ENCODE measurements around the gene AMBN.
"Not testable (repeated sequence)": the region's sequence is repeated elsewhere in the genome, so short reads cannot be mapped to it uniquely, and the experiment has no call there.

The AMBN gene

DNA sequence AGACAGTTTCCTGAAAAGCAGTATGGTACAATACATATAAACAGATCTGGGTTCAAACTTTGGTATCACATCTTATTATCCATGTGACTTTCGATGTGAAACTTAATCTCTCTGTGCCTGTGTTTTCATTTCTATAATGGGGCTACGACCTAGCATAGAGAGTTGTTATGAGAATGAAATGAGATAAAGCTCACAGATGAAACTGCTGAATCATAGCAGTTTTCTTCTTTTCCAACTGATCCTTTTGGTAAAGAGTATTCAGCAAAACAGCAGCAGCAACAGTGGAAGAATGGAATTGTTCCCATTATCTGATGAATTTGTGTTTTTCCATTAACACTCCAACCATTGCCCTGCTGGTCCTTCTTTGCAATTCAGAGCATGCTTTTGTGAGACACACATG, 16.3 kb downstream of the AMBN start:
- DNase-seq: no peak

DNA sequence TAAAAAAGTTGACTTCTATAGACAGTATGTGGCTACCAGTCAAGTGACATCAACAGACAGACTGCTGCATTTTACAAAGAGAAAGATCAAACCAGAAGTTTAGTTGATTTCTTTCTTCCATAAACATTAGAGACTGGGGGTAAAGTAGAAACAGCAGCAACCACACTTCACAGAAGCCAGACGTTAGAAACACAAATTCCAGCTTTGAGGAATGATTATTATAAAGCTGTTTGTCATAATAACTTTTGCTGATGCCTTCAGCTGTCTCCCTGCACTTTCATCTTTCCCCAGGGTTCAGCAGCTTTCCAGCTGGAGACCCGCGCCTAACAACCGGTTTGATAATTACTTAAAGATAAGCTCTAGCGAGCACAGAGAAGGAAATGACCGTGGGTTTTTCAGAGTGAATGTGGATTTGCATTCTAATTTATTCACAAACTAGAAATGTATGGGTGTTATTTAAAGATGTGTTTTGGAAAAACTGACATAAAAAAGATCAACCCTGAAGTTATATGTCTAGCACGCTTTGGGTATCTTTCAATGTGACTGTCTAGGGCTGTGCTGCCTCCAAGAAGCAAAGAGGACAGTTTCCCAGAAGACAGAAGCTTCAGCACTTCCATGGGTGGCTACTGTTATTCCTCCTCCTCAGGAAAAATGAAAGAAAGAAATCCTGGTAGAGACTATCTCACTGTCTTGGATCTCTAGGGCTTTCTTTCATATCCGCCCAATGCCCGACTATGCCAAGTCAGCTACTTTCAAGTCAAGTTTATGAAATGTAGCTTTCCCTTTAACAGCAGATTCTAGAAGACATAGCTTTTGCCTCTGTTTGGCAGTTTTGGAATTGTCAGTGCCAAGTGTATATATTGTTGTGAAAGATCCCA, 21.5 kb downstream of the AMBN start:
- no peak for DNase-seq

DNA sequence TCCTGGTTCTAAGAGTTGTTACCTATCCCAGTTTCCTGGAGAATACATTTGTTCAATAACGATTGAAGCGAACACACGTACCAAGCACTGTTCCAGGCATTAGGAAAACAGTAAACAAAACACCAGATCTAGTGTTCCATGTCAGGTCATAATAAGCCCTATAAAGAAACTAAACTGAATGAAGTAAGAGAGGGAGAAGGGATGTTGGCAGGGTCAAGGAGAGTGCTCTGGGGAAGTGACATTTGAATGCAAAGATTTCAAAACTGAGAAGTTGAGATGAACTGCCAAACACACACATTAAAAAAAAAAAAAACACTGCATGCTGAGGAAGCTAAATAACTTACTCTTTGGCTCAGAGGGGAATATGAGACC, 22.1 kb downstream of the AMBN start:
- DNase-seq: no peak

DNA sequence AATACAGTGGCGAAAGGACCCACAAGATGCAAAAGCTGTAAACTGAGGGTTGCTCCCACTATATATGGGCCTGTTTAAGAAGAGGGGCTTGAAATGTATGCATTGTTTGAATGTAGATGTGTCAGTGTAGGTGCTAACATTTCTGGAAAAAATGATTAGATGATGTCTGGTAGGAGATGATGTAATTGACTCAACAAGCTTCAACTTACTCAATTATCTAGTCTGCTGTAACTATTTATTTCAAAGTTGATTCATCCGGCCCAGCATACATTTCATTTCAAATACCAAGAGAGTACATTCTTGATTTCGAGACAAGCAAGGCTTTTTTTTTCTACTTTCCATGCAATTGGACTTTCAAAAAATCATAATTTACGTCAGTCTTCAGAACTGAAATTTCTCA, 27.2 kb downstream of the AMBN start:
- DNase-seq: no peak

DNA sequence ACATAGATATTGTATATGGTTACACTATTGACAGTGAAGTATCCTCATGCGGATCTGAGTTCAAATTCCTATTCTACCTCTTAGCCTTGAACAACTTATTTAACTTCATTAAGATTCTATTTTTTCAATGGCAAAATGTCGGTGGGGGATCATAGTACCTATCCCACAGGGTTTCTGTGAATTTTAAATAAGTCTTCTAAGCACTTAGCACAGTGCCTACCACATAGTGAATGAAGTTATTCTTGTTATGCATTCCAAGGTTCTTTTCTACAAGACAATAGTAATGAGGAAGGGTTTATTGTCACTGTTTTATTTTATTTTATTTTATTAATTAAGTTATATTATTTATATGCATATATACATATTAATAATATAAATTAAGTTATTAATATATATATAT, 27.7 kb downstream of the AMBN start:
- DNase-seq: no peak

DNA sequence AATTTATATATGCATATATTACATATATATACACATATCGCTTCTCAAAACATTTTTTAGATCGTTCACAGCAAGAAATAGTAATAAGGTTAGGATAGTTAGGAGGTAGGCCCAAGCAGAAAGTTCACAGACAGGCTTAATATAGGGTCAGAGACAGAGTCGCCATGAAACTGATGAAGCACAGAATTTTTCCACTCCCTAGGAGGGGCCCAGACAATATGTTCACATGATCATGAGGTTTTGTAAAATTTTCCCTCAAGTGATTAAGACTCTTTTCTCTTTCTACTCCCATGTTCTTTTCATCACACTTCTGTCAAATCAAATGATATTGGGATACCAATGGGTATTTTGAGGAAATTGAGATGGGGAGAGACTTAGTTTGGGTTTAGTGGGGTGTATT, 31.3 kb downstream of the AMBN start:
- no peak for DNase-seq

DNA sequence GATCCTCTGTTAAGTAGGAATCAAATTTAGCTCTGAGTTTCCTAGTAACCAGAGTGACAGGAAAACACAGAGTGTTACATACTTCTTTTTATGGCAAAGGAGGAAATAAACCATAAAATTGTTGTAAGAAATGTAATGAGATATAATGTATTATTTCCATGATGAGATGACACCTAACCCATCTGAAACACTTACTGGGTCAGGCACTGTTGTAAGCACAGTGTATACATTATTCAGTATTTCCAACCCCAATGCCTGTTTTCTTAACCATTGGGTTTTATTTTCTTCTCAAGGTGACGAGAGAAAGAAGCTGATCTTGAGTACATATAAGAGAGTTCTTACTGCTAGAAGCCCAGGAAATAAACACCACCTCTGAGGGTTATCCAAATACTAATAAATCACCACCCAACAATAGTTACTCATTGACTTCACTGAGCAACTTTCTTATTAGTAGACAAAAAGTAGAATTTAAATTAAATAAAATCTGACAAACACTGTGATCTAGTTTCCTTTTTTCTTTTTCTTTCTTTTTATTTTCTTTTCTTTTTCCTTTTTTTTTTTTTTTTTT, 32.3 kb downstream of the AMBN start:
- no peak for DNase-seq

DNA sequence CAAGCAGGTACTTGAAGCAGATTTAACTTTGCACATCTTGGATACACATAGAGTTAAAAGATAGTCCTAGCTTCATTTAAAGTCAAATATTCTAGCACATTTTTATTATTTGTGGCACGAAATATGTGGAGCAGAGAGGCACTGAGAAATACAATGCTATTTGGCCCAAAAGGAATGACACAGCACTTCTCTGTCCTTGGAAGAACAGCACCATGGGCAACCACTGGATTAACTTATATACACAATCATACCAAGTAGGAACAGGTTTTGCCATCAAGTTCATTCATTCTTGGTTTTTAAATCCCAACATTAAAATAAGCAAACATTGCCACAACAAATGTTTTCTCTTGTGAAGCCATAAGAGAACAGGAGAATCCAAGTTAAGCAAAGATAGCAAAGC, 35.6 kb downstream of the AMBN start:
- DNase-seq: no peak

DNA sequence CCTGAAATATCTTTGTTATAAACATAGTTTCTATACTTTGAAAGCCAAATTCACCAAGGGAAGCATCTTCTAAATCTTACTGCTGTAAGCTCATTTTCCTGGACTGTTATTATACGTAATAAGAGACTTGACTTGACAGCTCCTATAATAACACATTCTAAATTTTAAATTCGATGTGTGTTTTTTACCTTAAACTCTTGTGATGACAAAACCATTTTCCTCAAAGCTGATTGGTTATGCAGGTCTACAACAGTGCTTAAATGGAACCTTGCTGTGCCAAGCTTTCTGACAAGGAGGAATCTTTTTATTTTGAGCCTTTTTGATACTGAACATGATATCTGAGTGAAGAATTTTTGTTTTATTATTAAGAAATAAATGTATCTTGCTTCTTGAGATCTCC, 36.4 kb downstream of the AMBN start, which contains the start of gene ENAM:
Gene ENAM, plus strand, starts transcription at position 301 of the 400 bp plus-strand sequence. CDS start 757 bp downstream, outside the sequence.
- no peak for DNase-seq

DNA sequence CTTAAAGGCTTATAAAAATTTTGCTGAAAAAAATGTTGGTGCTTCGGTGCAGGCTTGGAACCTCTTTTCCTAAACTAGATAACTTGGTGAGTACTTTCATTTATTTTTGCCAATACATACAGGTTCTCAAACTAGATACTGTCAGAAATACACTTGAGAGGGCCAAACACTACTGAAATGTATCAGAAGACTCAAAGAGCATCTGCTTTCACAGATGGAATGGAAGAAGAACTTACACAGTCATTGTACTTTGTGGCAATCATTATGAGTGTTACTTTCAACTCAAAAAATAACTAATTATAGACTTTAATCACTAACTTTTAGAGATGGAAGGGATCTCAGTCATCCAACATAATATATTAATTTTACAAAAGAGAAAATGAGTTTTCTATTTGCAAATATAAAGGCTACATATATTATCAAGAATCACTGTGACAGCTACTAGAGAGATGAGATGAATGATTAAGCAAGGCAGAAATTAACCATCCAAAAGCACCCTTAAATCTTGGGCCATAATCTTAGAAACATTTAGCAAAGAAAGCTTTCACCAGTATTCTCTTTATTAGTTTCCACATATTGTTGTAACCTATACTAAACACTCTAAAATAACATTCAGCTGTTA, 37.5 kb downstream of the AMBN start:
- DNase-seq: no peak

DNA sequence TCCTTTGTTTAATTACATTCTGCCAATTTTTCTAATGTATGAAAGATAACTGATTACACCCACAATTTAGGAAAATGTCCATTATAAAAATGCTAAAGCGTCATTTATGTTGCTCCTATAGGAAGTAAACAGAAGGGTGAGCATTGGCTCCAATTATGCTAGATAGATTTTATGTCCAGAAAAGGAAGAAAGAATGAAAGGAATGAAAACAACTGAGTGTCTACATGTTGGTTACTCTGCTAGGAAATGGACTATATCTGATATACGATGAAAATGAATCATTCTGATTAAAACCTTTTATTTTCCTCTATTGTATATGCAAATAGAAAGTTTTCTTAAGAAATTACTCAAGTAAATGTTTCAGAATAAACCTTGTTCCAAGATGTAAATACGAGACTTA, 38.1 kb downstream of the AMBN start:
- DNase-seq: peak; percentile 23

DNA sequence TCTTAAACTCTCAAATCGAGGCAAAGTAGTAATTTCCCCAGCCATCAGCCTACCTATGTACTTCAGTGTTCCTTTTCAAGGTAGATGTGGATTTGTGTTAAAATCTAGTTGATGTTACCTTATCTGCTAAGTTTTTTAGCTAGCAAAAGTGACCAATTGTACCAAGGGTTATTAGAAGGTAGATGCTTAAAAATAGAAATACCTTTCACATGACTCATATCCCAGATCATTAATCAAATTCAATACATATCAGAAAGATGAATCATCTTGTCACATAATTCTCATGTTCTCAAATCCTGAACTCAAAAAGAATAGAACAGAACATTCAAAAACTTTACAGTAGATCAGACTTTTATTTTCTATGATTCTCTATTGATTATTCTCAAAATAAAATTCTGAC, 40.0 kb downstream of the AMBN start:
- peak; percentile 64 for DNase-seq

DNA sequence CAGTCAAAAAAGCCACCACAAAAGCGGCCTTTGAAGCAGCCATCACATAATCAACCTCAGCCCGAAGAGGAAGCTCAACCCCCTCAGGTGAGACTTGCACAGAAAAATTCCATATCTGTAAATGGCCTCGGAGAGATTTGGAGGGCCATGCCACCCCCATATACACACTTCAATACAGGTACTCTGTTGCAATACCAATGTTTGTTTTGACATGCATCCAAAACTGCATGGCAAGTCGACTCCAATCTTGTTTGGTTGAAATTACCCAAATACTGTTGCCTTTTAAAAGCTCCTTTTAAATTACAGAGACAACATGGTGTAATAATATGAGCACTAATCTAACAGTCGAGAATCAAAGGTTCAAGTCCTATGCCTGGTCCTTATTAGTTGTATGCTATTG, 42.4 kb downstream of the AMBN start:
- no peak for DNase-seq

DNA sequence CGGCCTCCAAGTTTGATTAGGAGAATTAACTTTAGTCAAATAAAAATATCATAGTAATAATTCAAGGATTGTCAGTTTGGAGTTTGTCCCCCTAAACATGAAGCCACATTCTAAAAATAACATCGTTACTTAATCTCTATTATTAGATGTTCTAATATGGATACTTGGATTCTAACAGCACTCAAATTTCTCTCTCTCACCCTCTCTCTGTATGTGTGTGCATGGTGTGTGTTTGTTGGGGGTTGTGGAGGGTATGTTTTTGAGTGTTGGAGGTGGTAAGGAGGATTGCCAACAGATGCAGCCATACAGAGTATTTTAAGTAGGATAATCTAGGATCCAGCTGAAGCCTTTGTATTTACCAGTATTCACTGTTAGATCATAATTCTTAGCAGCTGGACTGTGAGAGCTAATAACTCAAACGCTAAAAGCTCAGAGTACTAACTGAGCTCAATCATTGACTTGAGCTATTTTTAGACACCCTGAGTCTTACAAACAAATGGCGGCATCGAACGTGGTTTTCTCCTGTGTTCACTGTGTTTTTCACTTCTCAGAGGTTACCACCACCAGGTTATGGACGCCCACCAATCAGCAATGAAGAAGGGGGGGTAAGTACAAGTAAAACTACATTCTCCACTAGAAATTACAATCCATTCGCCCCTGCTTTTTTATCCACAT, 45.3 kb downstream of the AMBN start:
- peak; percentile 39 for DNase-seq

DNA sequence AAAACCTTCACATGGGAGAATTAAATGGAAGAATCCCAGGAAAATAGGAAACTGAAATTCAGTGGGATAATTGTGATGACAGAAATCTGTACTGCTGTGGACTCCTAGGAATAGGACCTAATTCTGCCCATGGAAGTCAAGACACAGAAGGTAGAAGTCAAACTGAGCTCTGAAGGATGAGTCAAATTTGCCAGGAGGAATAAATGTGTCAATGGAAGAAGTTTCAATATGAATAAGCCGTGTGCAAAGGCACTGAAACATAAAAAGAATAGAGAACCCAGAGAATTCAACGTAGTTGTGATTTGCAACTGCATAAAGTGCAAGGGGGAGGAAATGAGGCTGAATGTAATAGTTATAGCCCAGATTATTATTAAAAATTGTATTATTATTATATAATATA, 48.1 kb downstream of the AMBN start:
- DNase-seq: no peak

DNA sequence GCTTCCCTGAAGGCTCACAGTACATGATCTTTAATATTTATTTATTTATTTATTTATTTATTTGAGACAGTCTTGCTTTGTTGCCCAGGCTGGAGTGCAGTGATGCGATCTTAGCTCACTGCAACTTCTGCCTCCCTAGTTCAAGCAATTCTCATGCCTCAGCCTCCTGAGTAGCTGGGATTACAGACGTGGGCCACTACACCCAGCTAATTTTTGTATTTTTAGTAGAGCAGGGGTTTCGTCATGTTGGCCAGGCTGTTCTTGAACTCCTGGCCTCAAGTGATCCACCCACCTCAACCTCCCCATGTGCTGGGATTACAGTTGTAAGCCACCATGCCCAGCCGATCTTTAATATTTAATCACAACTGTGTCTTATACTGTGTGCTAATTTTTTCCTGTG, 58.7 kb downstream of the AMBN start:
- DNase-seq: not testable (repeated sequence)

DNA sequence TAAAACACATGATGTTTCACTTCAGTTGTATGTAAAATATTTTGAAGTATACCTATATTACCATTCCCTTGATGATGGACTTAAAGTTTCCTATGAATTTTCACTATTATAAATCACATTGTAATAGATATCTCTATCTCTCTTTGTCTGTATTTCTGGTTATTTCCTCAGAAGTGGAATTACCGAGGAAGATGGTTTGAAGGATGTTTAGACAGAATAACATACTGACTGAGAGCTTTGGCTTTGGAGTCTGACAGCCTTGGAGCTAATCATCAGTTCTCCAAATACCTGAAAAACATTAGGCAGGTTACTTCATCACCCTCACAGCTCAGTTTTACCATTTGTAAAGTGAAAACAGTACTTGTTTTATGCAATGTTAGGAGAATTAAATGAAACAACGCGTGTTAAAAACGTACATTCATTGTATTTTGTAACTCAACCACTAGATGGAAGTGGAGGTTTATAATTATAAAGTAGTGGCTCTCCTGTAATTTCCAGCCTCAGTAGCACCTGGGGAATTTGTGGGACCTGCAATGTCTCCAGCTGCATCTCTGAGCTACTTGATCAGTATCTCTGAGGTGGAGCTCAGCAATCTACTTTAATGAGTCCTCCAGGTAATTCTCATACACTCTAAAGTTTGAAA, 59.9 kb downstream of the AMBN start:
- peak; percentile 45 for DNase-seq

DNA sequence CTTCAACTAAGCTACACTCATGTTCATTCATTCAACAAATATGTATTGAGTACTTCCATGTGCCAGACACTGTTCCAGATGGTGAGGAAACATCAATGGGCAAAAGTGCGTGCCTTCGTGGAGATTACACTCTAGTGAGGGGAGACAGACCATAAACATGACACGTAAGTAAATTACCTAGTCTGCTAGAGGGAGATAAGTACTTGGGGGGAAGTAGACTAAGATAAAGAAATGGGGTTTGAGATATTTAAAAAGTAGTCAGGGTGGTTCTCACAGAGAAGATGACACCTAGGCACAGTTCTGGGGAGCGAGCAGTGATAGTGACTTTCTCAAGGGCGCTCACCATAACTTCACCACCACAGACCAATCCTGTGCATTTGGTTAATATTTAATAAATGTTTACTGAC, 62.6 kb downstream of the AMBN start:
- DNase-seq: peak; percentile 24

All from fibroblast of upper back skin (primary cell).